Liver (tissue), 9 donors: Measurements from ENCODE around the gene HRH1. TPM values are rescaled to one million over a fixed set of nuclear protein-coding genes. Genes with fewer than 3 reads are reported as not detected.

ENCODE experiments used
- DNase-seq: peaks from one replicate; pipeline ENCODE4 v3.0.0-alpha.2; 2017; ENCODE audit warnings: low spot score
- H3K27ac ChIP-seq, 2 donors: one replicate each; pipeline ENCODE4 v1.7.0; 2013; ENCODE audit warnings: inconsistent platforms in 2 of 2, low read length in 2 of 2, control low read depth in 1 of 2, low read depth in 1 of 2, mild to moderate bottlenecking in 1 of 2
- H3K27me3 ChIP-seq, 4 donors: one replicate each; pipeline versions ENCODE4 v1.6.1 to v1.7.0; 2013; ENCODE audit warnings: low read length in 3 of 4, inconsistent platforms in 1 of 4, mild to moderate bottlenecking in 1 of 4, moderate library complexity in 1 of 4; ENCODE audit not compliant: control insufficient read depth in 4 of 4, insufficient read depth in 4 of 4
- H3K36me3 ChIP-seq, 4 donors: one replicate each; pipeline versions ENCODE4 v1.6.1 to v1.7.0; 2013; ENCODE audit warnings: low read length in 3 of 4, mild to moderate bottlenecking in 3 of 4, low read depth in 1 of 4, moderate library complexity in 1 of 4; ENCODE audit not compliant: control insufficient read depth in 4 of 4, insufficient read depth in 3 of 4
- H3K4me1 ChIP-seq, 4 donors: one replicate each; pipeline versions ENCODE4 v1.6.1 to v1.7.0; 2013; ENCODE audit warnings: low read length in 3 of 4, mild to moderate bottlenecking in 3 of 4, moderate library complexity in 1 of 4; ENCODE audit not compliant: control insufficient read depth in 4 of 4, insufficient read depth in 4 of 4
- H3K4me3 ChIP-seq, 3 donors: one replicate each; pipeline versions ENCODE4 v1.6.1 to v1.7.0; 2013; ENCODE audit warnings: low read length in 3 of 3, control low read depth in 1 of 3, low read depth in 1 of 3, mild to moderate bottlenecking in 1 of 3
- H3K9ac ChIP-seq, 2 donors: one replicate each; pipeline ENCODE4 v1.7.0; 2013; ENCODE audit warnings: low read length in 2 of 2, mild to moderate bottlenecking in 2 of 2, moderate library complexity in 2 of 2, control low read depth in 1 of 2, low read depth in 1 of 2
- H3K9me3 ChIP-seq, 4 donors: one replicate each; pipeline versions ENCODE4 v1.6.1 to v1.7.0; 2013; ENCODE audit warnings: low read length in 3 of 4; ENCODE audit not compliant: control insufficient read depth in 4 of 4
- ATF3 ChIP-seq: IDR thresholded peaks from 2 replicates; pipeline ENCODE4 v1.6.1; 2016; ENCODE audit warnings: antibody characterized with exemption
- CTCF ChIP-seq: fragments of 150-350 bp; IDR thresholded peaks from 2 replicates; pipeline ENCODE4 v1.5.1; 2017; ENCODE audit warnings: improper control_type of control experiment, low read depth, low read length; ENCODE audit not compliant: missing input control
- EGR1 ChIP-seq, 2 donors: IDR thresholded peaks; 2 replicates each; pipeline ENCODE4 v1.6.1; 2016 to 2018; ENCODE audit warnings: antibody characterized with exemption in 2 of 2, low read depth in 2 of 2
- FOXA1 ChIP-seq: IDR thresholded peaks from 2 replicates; pipeline ENCODE4 v1.6.1; 2016; ENCODE audit warnings: antibody characterized with exemption
- FOXA2 ChIP-seq: IDR thresholded peaks from 2 replicates; pipeline ENCODE4 v1.6.1; 2016; ENCODE audit warnings: antibody characterized with exemption
- GABPA ChIP-seq, 2 donors: IDR thresholded peaks in 1 of 2; conservative IDR thresholded peaks in 1 of 2; 2 replicates each; pipeline ENCODE4 v1.6.1; 2016; ENCODE audit warnings: antibody characterized with exemption in 2 of 2, mild to moderate bottlenecking in 1 of 2, moderate library complexity in 1 of 2
- HNF4A ChIP-seq, 2 donors: conservative IDR thresholded peaks; 2 replicates each; pipeline ENCODE4 v1.6.1; 2016; ENCODE audit warnings: antibody characterized with exemption in 2 of 2, mild to moderate bottlenecking in 2 of 2
- HNF4G ChIP-seq: IDR thresholded peaks from 2 replicates; pipeline ENCODE4 v1.6.1; 2016; ENCODE audit warnings: antibody characterized with exemption
- JUND ChIP-seq, 2 donors: IDR thresholded peaks; 2 replicates each; pipeline ENCODE4 v1.6.1; 2016; ENCODE audit warnings: antibody characterized with exemption in 2 of 2
- NR2F2 ChIP-seq: IDR thresholded peaks from 2 replicates; pipeline ENCODE4 v1.6.1; 2016; ENCODE audit warnings: antibody characterized with exemption
- RAD21 ChIP-seq, 2 donors: IDR thresholded peaks; 2 replicates each; pipeline ENCODE4 v1.6.1; 2016; ENCODE audit warnings: antibody characterized with exemption in 2 of 2, mild to moderate bottlenecking in 2 of 2
- REST ChIP-seq: IDR thresholded peaks from 2 replicates; pipeline ENCODE4 v1.6.1; 2016; ENCODE audit warnings: antibody characterized with exemption, mild to moderate bottlenecking
- RXRA ChIP-seq, 2 donors: IDR thresholded peaks; 2 replicates each; pipeline ENCODE4 v1.6.1; 2017 to 2018; ENCODE audit warnings: antibody characterized with exemption in 2 of 2, mild to moderate bottlenecking in 1 of 2
- SP1 ChIP-seq: IDR thresholded peaks from 2 replicates; pipeline ENCODE4 v1.6.1; 2018; ENCODE audit warnings: antibody characterized with exemption, mild to moderate bottlenecking
- TAF1 ChIP-seq: conservative IDR thresholded peaks from 2 replicates; pipeline ENCODE4 v1.6.1; 2016; ENCODE audit warnings: antibody characterized with exemption, mild to moderate bottlenecking
- YY1 ChIP-seq: IDR thresholded peaks from 2 replicates; pipeline ENCODE4 v1.6.1; 2016; ENCODE audit warnings: antibody characterized with exemption, mild to moderate bottlenecking
- ZBTB33 ChIP-seq: IDR thresholded peaks from 2 replicates; pipeline ENCODE4 v1.6.1; 2016; ENCODE audit warnings: antibody characterized with exemption
- WGBS: extraction: QIAGEN DNeasy Blood & Tissue Kit; methylation state at CpG from one replicate; pipeline ENCODE4 v1.1.7; 2013; 5-methylcytosine and 5-hydroxymethylcytosine counted together
- polyA plus RNA-seq, 2 donors: library from polyadenylated mRNA; stranded (reverse) in 1 of 2; unstranded in 1 of 2; fragments of 200-250 nt in 1 of 2; fragments of >200 nt in 1 of 2; fragmentation: Nextera tagmentation in 1 of 2; extraction: Ambion mirVana in 1 of 2; gene quantifications; one replicate each; pipeline versions ENCODE4 v1.2.1 to v1.2.3, GENCODE V29; 2013 to 2015
- total RNA-seq, 2 donors: library from RNA; depleted of rRNA; stranded (reverse); fragments of >200 nt; gene quantifications; one replicate each; pipeline ENCODE4 v1.2.3, GENCODE V29; 2014
- TF ChIP-seq, protein P1 (sequence below): IDR thresholded peaks from 2 replicates; pipeline ENCODE4 v1.6.1; 2016; ENCODE audit warnings: antibody characterized with exemption
- donor health status: healthy.
- donor health status: healthy.
- donor health status: healthy.
- donor health status: healthy.
- donor health status: healthy.

The HRH1 gene
- total and polyA plus RNA-seq, 4 donors = 0.07 to 1.3 (median 0.31) TPM

- Histone ChIP-seq H3K36me3 (no peaks in the 10 kb centered on the region), H3K4me3 (no peak overlapping the region), H3K9me3 (no peaks in the 10 kb centered on the region), H3K9ac (no peak overlapping the region), H3K27me3 (peaks cover 0 to 3% (median 0%) of the 10 kb centered on the region in 4 donors), H3K27ac (no peak overlapping the region), H3K4me1 (no peaks in the 10 kb centered on the region)
- DNase-seq = no peak
- TF ChIP-seq, protein P1, sequence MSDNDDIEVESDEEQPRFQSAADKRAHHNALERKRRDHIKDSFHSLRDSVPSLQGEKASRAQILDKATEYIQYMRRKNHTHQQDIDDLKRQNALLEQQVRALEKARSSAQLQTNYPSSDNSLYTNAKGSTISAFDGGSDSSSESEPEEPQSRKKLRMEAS = no peak
- TF ChIP-seq ZBTB33 (no peak), RXRA (IDR thresholded peaks at IDR 0.05) (no peak), CTCF (no peak), REST (no peak), HNF4A (conservative IDR thresholded peaks at IDR 0.05) (no peak), TAF1 (no peak), SP1 (no peak), FOXA1 (no peak), NR2F2 (no peak), JUND (IDR thresholded peaks at IDR 0.05) (no peak), EGR1 (IDR thresholded peaks at IDR 0.05; ENCODE audit: low read depth in 2 of 2) (no peak), HNF4G (no peak), RAD21 (IDR thresholded peaks at IDR 0.05) (no peak), FOXA2 (no peak), YY1 (no peak)
- WGBS = 55% methylated on average over 2 of the region's 2 CpGs
These were observed 13.6 kb upstream of the HRH1 start for GRCh38 chr3:11140713-11141104.

- no peak for DNase-seq
- Histone ChIP-seq H3K27me3 (peaks cover 0 to 5% (median 1%) of the 10 kb centered on the region in 4 donors), H3K27ac (no peak overlapping the region), H3K9me3 (no peaks in the 10 kb centered on the region), H3K36me3 (no peaks in the 10 kb centered on the region), H3K9ac (no peak overlapping the region), H3K4me1 (no peaks in the 10 kb centered on the region), H3K4me3 (no peak overlapping the region)
- 87% methylated on average over 5 of the region's 5 CpGs for WGBS
- TF ChIP-seq RAD21 (IDR thresholded peaks at IDR 0.05) (no peak), EGR1 (IDR thresholded peaks at IDR 0.05; ENCODE audit: low read depth in 2 of 2) (no peak), CTCF (no peak), FOXA1 (no peak), HNF4G (no peak), ZBTB33 (no peak), YY1 (no peak), NR2F2 (no peak), ATF3 (no peak), JUND (IDR thresholded peaks at IDR 0.05) (no peak), TAF1 (no peak), GABPA (IDR thresholded peaks at IDR 0.05 in 1 of 2, conservative IDR thresholded peaks at IDR 0.05 in 1 of 2) (no peak)
- TF ChIP-seq, protein P1 = no peak
These were observed 10.8 kb upstream of the HRH1 start for GRCh38 chr3:11143476-11143875.
